Measurements from ENCODE around the gene SPINT4.
A peak's percentile ranks its signal among the peaks of the same experiment; 100 is the strongest.
"Not testable (repeated sequence)": the region's sequence is repeated elsewhere in the genome, so short reads cannot be mapped to it uniquely, and the experiment has no call there.

The SPINT4 gene

GRCh38 chr20:45722047-45722446 is at the start of gene SPINT4:
SPINT4 (plus strand) TSS chr20:45722347; CDS start chr20:45722368, 21 bp downstream.
- no peak for DNase-seq (ENCODE audit: low read depth)
- no peak within 1 kb of the TSS for H3K4me3 ChIP-seq (ENCODE audit: low read depth, low read length)
- no peak for TF ChIP-seq CTCF (IDR thresholded peaks at IDR 0.05; ENCODE audit: low read depth, low read length)
- TF ChIP-seq MYC (IDR thresholded peaks at IDR 0.05; ENCODE audit: low read depth, low read length), result no peak
- TF ChIP-seq, protein P1, sequence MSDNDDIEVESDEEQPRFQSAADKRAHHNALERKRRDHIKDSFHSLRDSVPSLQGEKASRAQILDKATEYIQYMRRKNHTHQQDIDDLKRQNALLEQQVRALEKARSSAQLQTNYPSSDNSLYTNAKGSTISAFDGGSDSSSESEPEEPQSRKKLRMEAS (IDR thresholded peaks at IDR 0.05; ENCODE audit: low read depth, low read length), result no peak

DNA sequence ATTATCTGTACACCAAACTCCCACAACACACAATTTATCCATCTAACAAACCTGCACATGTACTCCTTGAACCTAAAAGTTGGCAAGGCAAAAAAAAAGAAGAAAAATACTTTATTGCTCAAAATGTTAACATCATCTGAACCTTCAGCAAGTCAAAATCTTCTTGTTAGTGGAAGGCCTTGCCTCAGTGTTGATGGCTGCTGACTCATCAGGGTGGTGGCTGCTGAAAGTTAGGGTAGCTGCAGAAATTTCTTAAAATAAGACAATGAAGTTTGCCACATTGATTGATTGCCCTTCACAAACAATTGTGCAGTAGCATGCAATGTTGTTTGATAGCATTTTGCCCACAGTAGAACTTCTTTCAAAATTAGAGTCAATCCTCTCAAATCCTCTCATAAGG is 49.4 kb upstream of the SPINT4 start:
- no peak for DNase-seq (ENCODE audit: low read depth)
- H3K4me3 ChIP-seq (ENCODE audit: low read depth, low read length), result no peak overlapping the region
- no peak for TF ChIP-seq POLR2A (IDR thresholded peaks at IDR 0.05; ENCODE audit: extremely low read depth, insufficient read length)
- no peak for TF ChIP-seq CTCF (IDR thresholded peaks at IDR 0.05; ENCODE audit: low read depth, low read length)
- TF ChIP-seq, protein P1 (IDR thresholded peaks at IDR 0.05; ENCODE audit: low read depth, low read length), result no peak
- TF ChIP-seq MYC (IDR thresholded peaks at IDR 0.05; ENCODE audit: low read depth, low read length), result no peak

GRCh38 chr20:45679650-45680049 is 42.5 kb upstream of the SPINT4 start:
- DNase-seq (ENCODE audit: low read depth), result no peak
- no peak overlapping the region for H3K4me3 ChIP-seq (ENCODE audit: low read depth, low read length)
- no peak for TF ChIP-seq CTCF (IDR thresholded peaks at IDR 0.05; ENCODE audit: low read depth, low read length)

DNA sequence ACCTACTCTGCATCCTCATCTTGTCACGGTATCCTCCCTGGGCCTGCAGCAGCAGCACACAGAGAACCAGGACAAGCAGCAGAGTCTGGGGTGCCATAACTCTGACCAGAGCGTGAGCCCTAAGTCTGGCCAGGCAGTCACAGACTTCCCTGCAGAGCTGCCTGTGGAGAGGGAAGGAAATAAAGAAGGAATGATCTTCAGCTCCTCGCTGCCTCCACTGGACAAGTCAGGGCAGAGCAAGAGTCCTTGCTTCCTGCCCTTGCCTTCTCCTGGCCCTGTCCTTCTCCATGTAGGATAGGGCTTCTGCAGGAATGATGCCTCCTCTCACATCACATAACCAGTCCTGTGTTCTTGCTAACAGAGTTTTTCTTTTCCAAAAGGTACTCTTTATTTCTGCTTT is 36.3 kb upstream of the SPINT4 start:
- DNase-seq (ENCODE audit: low read depth), result no peak

DNA sequence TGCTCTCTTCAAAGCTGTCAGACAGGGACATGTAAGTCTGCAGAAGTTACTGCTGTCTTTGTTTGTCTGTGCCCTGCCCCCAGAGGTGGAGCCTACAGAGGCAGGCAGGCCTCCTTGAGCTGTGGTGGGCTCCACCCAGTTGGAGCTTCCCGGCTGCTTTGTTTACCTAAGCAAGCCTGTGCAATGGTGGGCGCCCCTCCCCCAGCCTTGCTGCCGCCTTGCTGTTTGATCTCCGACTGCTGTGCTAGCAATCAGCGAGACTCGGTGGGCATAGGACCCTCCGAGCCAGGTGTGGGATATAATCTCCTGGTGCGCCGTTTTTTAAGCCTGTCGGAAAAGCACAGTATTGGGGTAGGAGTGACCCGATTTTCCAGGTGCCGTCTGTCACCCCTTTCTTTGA is 28.8 kb upstream of the SPINT4 start:
- DNase-seq (ENCODE audit: low read depth); H3K4me3 ChIP-seq (ENCODE audit: low read depth, low read length): not testable (repeated sequence)

More for the DNA sequence above, 36.3 kb upstream of the SPINT4 start:
- no peak overlapping the region for H3K4me3 ChIP-seq (ENCODE audit: low read depth, low read length)
- no peak for TF ChIP-seq MYC (IDR thresholded peaks at IDR 0.05; ENCODE audit: low read depth, low read length)
- TF ChIP-seq CTCF (IDR thresholded peaks at IDR 0.05; ENCODE audit: low read depth, low read length), result peak; percentile 1

DNA sequence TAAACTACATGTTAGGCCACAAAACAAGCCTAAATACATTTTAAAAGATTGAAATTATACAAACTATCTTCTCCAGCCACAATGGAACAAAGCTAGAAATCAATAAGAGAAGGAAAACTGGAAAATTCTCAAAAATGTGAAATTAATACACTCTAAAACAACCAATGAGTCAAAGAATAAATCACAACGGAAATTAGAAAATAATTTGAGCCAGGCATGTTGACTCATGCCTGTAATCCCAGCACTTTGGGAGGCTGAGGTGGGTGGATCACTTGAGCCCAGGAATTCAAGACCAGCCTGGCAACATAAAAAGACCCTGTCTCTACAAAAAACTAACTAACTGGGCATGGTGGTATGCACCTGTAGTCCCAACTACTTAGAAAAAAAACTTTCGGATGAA is 26.7 kb upstream of the SPINT4 start:
- DNase-seq (ENCODE audit: low read depth), result no peak
- TF ChIP-seq, protein P1 (IDR thresholded peaks at IDR 0.05; ENCODE audit: low read depth, low read length), result no peak
- no peak for TF ChIP-seq POLR2A (IDR thresholded peaks at IDR 0.05; ENCODE audit: extremely low read depth, insufficient read length)
- TF ChIP-seq CTCF (IDR thresholded peaks at IDR 0.05; ENCODE audit: low read depth, low read length), result no peak
- no peak for TF ChIP-seq MYC (IDR thresholded peaks at IDR 0.05; ENCODE audit: low read depth, low read length)
- H3K4me3 ChIP-seq (ENCODE audit: low read depth, low read length), result no peak overlapping the region

GRCh38 chr20:45701104-45701503 is 21.0 kb upstream of the SPINT4 start:
- TF ChIP-seq POLR2A (IDR thresholded peaks at IDR 0.05; ENCODE audit: extremely low read depth, insufficient read length) (no peak), CTCF (IDR thresholded peaks at IDR 0.05; ENCODE audit: low read depth, low read length) (no peak), MYC (IDR thresholded peaks at IDR 0.05; ENCODE audit: low read depth, low read length) (no peak)
- TF ChIP-seq, protein P1 (IDR thresholded peaks at IDR 0.05; ENCODE audit: low read depth, low read length), result no peak

More at GRCh38 chr20:45701104-45701503, 21.0 kb upstream of the SPINT4 start:
- DNase-seq (ENCODE audit: low read depth), result no peak
- H3K4me3 ChIP-seq (ENCODE audit: low read depth, low read length), result no peak overlapping the region
